Coronary artery (tissue), 2 donors: ENCODE measurements around the gene CPLX1.
A peak's percentile ranks its signal among the peaks of the same experiment; 100 is the strongest.

Experiments
- DNase-seq: peaks from one replicate; pipeline ENCODE4 v3.0.0-alpha.2; 2017; ENCODE audit warnings: low spot score
- H3K27ac ChIP-seq, 2 donors: fragments of 200-600 bp; sonication (generic); one replicate each; pipeline ENCODE4 v1.5.1; 2016 to 2019
- H3K4me3 ChIP-seq: fragments of 200-600 bp; sonication (generic); 2 replicates; pipeline ENCODE4 v1.5.1; 2016; ENCODE audit warnings: mild to moderate bottlenecking, moderate library complexity
- CTCF ChIP-seq: fragments of 200-600 bp; sonication (generic); IDR thresholded peaks from one replicate; pipeline ENCODE4 v1.5.1; 2019; ENCODE audit warnings: antibody characterized with exemption

The CPLX1 gene

GRCh38 chr4:823176-823760, 2.7 kb downstream of the CPLX1 start:
- no peak for TF ChIP-seq CTCF
- H3K4me3 ChIP-seq: no peak overlapping the region
- DNase-seq: no peak
- H3K27ac ChIP-seq: no peak overlapping the region

- Histone ChIP-seq H3K4me3 (no peak overlapping the region), H3K27ac (no peak overlapping the region)
- no peak for DNase-seq
- no peak for TF ChIP-seq CTCF
Observed at GRCh38 chr4:822361-823175, 3.4 kb downstream of the CPLX1 start.

GRCh38 chr4:821631-822030, 4.3 kb downstream of the CPLX1 start:
- DNase-seq: no peak
- H3K27ac ChIP-seq: no peak overlapping the region
- no peak overlapping the region for H3K4me3 ChIP-seq
- TF ChIP-seq CTCF: no peak

- TF ChIP-seq CTCF: no peak
- H3K27ac ChIP-seq: no peak overlapping the region
- H3K4me3 ChIP-seq: no peak overlapping the region
- peak; percentile 64 for DNase-seq
Observed at GRCh38 chr4:821181-821591, 4.7 kb downstream of the CPLX1 start.

GRCh38 chr4:820230-821172, 5.4 kb downstream of the CPLX1 start:
- no peak for DNase-seq
- TF ChIP-seq CTCF: no peak
- Histone ChIP-seq H3K4me3 (no peak overlapping the region), H3K27ac (no peak overlapping the region)

- no peak overlapping the region for H3K4me3 ChIP-seq
- DNase-seq: no peak
- H3K27ac ChIP-seq: no peak overlapping the region
- no peak for TF ChIP-seq CTCF
Observed at GRCh38 chr4:819401-820229, 6.3 kb downstream of the CPLX1 start.
